ENCODE data around the gene HMOX1.
A peak's percentile ranks its signal among the peaks of the same experiment; 100 is the strongest.

Gene HMOX1, protein sequence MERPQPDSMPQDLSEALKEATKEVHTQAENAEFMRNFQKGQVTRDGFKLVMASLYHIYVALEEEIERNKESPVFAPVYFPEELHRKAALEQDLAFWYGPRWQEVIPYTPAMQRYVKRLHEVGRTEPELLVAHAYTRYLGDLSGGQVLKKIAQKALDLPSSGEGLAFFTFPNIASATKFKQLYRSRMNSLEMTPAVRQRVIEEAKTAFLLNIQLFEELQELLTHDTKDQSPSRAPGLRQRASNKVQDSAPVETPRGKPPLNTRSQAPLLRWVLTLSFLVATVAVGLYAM

DNA sequence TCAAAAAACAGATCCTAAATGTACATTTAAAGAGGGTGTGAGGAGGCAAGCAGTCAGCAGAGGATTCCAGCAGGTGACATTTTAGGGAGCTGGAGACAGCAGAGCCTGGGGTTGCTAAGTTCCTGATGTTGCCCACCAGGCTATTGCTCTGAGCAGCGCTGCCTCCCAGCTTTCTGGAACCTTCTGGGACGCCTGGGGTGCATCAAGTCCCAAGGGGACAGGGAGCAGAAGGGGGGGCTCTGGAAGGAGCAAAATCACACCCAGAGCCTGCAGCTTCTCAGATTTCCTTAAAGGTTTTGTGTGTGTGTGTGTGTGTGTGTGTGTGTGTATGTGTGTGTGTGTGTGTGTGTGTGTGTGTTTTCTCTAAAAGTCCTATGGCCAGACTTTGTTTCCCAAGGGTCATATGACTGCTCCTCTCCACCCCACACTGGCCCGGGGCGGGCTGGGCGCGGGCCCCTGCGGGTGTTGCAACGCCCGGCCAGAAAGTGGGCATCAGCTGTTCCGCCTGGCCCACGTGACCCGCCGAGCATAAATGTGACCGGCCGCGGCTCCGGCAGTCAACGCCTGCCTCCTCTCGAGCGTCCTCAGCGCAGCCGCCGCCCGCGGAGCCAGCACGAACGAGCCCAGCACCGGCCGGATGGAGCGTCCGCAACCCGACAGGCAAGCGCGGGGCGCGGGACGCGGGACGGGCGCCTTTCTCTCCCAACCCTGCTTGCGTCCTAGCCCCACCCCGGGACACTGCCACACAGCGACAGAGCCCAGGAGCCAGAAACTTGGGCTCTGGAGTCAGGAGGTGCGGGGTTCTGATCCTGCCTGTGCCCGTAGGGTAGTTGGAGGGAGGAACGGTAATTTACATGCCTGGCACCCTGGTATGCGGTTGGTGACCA is at the start of gene HMOX1:
Gene HMOX1, plus strand, starts transcription at position 560 of the 887 bp plus-strand sequence. Its CDS starts 78 bp downstream, at position 638.
- intact Hi-C loops (cut with DNase I): no loop called here
- peak; percentile 76 to 94 (median 88) for DNase-seq

DNA sequence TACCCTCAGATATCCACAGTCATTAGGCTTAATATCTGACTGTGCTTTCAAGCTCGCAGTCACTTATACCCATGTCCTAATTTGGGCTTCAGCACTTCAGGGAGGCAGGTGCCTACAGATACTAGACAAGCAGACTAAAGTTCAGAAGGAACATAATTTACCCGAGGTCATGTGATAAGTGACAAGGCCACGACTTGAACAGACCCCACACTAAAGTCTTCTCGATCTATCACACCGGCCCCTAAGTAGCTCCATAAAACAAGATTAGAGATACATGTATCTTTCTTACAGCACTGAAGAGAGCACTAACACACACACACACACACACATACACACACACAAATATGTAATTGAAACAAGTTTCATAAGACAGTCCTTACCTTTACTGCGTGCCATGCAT is 48.6 kb upstream of the HMOX1 start:
- intact Hi-C loops (cut with DNase I): no loop called here
- DNase-seq: no peak

DNA sequence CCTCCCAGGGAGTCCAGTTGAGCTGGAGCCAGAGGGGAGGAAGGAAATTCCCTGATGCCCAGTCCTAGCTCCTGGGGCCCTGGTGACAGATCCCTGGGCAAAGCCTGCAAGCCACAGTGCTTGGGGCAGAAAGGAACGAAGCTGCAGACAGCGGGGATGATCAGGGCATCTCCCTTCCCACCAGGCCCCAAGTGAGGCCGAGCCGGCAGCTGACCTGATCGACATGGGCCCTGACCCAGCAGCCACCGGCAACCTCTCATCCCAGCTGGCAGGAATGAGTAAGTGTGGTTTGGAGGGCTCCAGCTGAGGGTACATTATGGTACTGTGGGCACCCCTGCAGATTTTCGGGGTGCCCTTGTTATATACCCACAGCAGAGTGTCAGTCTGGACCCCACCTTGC is 47.7 kb upstream of the HMOX1 start:
- intact Hi-C loops (cut with DNase I): no loop called here
- DNase-seq: no peak

DNA sequence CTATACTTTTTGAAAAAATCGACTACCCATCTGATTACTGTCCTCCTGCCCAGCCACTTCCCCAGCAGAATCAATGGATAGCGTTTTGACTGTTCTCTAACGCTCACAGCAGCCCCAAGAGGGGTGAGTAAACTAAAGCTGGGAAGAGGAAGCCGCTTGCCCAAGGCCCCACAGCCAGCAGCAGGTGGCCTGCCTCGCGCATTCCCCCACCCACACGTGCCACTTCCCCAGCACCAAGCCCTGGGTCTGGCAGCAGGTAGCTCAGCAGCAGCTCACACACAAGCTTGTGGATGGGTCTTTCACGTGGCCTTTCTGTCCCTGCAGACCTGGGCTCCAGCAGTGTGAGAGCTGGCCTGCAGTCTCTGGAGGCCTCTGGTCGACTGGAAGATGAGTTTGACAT is 46.9 kb upstream of the HMOX1 start:
- DNase-seq: no peak
- intact Hi-C loops (cut with DNase I): no loop called here

DNA sequence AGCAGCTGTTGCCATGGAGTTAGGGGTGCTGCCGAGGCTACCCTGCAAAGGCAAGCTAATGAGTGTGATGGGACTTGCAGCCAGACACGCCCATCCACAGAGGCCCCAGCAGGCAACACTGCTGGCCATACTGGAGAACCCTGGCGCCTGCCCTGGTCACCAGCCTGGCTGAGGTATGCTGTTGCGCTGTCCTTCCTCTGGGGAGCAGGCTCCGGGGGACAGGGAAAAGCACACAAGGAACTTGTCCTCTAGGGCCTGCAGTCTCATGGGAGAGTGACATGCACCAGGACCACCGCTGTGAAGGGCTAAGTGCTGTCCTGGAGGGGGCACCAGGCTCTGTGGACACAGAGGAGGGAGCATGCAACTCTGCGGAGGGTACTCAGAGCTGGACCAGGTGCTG is 45.4 kb upstream of the HMOX1 start:
- DNase-seq: no peak
- intact Hi-C loops (cut with DNase I): no loop called here

DNA sequence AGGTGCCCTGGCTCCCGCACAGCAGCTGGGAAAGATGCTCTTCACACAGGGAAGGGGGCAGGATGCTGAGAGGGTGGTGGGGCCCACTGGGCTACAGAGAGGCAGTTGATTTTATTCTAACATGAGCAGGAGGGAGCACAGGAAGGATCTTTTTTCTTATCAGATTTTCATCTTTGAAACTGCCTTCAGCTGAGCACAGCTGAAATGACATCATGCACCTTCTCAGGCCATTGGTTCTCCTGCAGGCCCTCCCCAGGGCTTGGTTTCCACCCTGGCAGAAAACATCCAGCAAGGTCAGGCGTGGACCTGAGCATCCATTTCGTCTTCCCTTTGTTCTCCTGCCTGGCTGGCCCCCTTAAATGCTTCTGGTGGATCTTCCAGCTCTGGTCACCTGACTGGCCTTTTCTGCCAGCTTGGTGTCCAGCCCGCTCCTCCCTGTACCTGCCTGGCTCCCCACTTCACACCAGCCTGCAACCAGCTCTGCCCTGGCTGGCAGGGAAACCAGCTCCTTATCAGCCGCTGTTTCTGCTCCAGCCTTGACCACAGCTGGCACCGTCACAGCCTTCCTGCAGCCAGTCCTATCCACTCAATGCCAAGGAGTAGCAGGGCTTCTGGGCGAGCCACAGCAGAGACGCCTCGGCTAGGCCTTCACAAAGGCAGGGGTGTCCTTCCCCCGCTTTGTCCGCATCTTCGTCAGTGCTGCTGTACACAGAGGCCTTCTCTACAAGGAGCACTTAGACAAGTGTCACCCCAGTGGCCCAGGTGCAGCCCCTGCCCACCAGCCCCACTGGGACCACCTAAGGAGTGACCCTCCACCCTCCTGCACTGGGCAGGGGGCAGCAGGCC is 44.7 kb upstream of the HMOX1 start:
- intact Hi-C loops (cut with DNase I): no loop called here
- DNase-seq: no peak

DNA sequence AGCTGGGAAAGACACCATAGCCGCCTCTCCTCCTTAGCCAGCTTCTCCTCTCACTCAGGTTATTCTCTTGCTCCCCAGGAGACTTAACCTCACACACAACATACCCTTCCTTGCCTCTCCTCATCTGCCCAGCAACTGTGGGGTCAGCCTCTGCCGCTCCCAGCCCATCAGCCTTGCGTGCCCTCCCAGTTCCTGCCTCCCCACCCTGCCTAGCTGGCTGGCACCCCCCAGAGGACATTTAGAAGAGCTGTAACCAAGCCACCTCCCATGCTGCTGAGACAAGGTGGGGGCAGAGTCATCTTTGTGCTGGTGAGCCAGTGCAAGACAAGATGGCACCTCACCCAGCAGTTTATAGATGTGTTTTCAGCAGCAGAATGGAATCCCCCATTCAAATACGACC is 43.0 kb upstream of the HMOX1 start:
- intact Hi-C loops (cut with DNase I): no loop called here
- DNase-seq: no peak

DNA sequence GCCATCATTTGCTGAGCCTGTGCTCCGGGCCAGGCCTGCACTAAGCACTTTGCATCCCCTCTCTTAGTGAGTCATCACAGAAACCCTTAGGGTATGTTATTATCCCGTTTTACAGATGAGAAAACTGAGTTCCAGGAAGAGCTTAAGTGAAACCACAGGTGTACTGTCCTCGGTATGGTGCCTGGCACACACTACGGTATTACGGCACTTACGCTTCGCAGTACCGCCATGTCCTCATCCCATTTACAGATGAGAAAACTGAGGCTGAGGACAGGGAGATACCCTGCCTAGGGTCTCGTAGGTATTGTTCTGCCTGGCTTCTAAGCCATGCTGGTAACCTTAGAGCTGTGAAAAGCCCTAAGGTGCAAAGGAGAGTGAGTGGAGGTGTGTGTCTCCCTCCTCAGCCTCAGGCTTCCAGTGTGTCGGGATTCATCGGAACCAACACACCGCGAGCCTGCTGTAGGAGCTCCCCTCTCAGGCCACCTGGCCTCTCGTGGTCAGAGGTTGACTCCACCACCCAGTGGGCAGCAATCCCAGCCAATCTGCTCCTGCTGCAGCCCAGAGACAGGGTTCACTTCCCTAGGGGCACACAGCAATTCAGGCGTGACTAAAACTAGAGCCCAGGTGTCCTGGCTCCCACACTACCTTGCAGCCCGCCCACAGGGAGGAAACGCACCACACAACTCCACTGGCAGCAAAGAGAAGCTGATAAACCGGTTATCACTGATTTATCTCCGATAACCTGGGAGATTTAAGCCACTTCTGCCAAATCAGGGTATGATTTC is 39.6 kb upstream of the HMOX1 start:
- DNase-seq: no peak
- intact Hi-C loops (cut with DNase I): no loop called here

DNA sequence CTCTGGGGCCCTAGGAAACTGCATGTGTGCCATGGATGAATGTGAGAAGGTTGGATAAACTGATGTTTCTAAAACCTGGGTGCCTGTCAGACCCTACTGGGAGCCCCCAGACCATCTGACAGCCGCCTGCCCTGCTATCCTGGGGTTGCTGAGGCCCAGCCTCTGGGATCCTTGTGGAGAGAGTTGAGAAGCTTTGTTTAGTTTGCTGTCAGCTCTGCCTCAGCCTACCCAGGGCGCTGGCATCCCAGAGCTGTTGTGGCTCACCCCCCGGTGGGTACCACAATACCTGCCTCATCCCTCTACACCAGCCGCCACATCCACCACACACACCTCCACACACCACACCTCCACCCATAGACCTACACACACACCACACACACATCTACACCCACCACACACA is 38.5 kb upstream of the HMOX1 start:
- intact Hi-C loops (cut with DNase I): no loop called here
- DNase-seq: no peak

DNA sequence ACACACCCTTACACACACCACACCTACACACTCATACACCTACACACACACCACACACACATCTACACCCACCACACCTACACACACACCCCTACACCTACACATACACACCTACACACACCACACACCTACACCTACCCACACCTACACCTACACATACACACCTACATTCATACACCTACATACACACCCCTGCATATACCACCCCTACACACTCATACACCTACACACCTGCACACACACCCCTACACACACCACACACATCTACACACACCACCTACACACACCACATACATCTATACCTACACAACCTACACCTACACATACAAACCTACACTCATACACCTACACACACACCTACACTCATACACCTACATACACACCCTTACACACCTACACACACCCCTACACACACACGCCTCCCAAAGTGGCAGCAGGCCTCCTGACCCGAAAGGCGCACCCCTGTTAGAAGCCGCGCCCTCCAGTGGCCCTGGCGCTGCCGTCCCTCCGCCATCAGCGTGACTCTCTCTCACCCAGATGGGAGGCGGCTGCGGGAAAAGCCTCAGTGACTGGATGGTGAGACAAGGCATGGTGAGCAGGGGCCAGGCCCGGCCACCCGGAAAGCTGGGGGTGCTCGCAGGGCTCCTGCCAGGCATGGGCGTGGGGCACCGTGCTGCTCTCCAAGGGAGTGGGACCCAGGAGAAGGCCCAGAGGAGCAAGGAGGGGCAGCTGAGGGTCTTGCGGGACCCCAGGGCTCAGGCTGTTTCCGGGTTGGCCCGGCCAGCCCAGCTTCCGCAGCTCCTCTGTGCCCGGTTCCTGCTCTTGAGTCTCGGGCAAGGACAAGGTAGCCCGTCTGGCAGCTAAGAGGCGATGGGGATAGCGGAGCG is 37.0 kb upstream of the HMOX1 start:
- no peak for DNase-seq
- intact Hi-C loops (cut with DNase I): no loop called here

DNA sequence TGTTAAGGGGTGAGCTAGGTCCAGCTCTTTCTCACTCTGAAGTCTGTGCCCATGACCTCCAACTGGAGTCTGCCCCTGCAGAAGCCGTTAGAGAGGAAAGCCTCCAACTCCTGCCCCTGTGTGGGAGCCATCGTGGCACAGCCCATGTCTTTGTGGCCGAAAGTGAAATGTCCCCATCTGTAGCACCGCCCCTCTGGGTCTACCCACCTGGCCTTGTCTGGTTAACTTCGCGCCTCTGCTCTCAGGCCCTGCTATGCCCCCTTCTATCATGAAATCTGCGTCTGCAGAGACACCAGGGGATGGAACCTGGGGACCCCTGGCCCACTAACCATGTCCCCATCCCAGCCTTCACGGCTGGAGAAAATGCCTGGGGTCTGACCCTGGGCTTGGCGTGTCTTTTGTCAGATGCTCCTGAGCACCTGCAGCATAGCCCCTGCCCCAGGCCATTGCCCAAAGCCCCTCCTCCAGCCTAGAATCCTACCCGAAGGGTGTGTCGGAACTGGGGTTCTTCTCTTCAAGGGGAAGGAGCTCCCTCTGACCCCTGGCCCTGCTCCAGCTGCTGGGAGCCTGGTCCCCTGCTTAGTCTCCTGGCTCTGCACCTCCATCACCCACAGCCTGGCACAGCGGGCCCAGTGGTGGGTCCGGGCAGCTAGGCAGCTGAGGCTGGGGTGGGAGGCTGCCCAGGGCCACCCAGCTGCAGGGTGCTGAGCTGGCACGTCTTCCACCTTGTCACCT is 35.8 kb upstream of the HMOX1 start:
- intact Hi-C loops (cut with DNase I): no loop called here
- DNase-seq: no peak

DNA sequence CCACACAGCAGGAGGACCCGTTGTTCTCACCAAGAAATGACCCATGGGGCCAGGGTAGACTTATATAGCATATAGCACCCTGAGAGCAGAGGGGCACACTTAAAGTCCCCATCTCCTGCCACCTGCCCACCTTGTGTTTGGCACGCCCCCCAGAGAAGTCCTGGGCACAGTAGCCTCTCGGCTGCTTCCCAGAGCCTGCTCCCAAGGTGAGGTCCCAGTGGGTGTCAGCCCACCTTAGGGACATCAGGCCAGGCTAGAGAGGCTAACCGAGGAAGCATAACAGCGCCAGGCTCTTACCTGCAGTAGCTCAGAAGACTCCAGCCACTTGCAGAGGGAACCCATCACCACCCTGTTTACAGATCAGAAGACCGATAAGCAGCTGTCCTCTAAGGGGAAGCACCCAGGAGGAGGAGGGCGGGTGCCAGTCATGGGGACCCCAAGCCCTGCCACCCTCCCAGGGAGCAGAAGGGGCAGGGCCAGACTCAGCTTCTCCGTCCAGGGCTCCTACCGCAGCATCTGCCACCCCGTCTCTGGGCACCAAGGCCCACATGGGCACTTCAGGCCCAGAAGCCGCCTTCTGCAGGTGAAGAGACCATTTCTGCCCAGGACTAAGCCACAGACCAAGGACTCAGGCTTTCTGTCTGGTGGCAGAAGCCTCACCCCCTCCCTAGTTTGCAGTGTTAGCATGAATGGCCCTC is 34.9 kb upstream of the HMOX1 start:
- no peak for DNase-seq
- intact Hi-C loops (cut with DNase I): no loop called here

DNA sequence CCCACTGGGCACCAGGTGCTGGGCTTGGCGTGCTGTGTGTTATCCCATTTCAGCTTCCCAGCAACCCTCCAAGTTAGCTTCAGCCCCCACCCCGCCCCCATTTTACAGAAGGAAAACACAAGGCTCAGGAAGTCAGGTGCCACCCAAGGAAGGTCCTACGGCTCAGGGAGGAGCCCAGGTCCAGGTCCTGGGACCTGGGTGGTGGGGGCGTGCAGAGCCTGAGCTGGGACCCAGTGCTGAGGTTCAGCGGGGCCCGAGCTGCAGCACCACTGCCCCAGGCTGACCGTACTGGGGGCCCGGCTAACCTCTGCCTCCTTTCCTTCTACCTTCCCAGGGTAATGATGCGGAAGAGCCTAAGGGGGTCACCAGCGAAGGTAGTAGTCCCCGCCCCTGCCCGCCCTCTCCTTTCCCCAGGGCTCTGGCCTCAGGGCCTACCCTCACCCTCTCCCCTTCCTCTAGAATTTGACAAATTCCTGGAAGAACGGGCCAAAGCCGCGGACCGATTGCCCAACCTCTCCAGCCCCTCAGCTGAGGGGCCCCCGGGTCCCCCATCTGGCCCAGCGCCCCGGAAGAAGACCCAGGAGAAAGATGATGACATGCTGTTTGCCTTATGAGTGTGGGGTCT is 34.2 kb upstream of the HMOX1 start:
- no peak for DNase-seq
- intact Hi-C loops (cut with DNase I): no loop called here

DNA sequence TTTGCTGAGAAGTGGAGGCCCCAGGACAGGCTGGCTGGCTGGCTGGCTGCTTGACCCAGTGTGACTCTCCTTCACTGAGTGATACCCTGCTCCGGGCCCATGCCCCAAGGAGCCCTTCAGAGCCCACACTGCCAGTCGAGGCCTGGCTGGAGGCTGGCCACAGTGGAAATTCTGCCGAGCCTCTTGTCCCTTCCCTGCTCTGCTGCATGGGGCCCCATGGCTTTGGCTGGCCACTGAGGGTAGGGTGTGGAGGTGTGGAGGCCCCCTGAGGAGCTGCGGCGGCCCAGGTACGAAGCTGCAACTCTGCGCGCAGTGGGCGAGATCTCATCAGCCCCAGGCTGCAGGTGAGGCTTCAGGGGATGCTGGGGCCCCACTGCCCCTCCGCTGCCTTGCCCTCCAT is 33.4 kb upstream of the HMOX1 start:
- DNase-seq: no peak
- intact Hi-C loops (cut with DNase I): no loop called here

DNA sequence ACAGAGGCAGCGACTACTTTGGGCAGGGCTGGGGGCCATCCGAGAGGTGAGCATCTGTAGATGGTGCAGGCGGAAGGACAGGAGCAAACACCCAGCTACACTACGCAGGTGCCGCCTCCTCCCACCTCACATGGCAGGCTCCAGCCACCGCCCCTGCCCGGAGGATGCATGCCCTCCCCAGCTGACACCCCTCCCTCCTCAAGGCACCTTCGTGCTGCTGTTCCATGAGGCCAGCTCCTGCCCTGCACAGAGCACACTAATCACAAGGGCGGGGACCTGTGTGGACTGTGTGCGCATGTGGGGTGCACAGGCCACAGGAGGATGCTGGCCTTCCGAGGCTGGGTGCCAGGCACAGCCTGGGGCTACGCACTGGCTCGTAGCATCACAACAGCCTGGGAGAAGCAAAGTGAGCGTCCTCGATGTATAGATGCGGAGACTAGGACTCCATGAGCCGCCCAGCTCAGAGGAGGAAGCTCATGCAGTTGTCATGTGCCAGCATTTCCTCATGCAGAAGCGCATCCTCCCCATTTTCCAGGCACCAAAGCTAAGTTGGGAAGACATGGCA is 32.8 kb upstream of the HMOX1 start:
- no peak for DNase-seq

DNA sequence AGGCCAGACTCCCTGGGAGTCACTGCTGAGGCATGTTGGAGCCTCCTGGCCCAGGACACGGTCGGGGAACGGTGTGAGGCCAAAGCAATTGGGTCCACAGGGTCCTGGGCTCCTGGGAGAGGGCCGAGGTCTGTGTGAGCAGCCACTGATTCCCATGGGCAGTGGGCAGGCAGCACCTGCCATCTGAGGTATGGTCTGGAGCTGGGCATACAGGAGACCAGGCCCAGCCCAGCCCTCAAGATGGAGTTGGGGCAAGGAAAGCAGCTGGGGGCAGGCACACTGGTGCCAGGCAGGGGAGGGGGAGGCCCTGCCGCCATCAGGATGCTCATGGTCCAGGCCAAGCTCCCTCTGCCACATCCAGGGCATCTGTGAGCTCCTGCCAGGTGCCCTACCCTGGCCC is 32.2 kb upstream of the HMOX1 start:
- intact Hi-C loops (cut with DNase I): no loop called here
- no peak for DNase-seq

More for the DNA sequence above, 32.8 kb upstream of the HMOX1 start:
- intact Hi-C loops (cut with DNase I): no loop called here

Measured in head of caudate nucleus (tissue), 42 donors.